Caki2 (cell line): ENCODE measurements around the gene IL20. TPM values are rescaled to one million over a fixed set of nuclear protein-coding genes. Genes with fewer than 3 reads are reported as not detected.
A peak's percentile ranks its signal among the peaks of the same experiment; 100 is the strongest.

Experiments used
- DNase-seq: peaks from one replicate; pipeline ENCODE4 v3.0.0-alpha.2; 2015; ENCODE audit warnings: low read depth
- in situ Hi-C: cut with HindIII; loops from 2 replicates; pipeline ENCODE4 v1.10.0; 2016; ENCODE audit warnings: low sequenced_read_pairs, low pct_unique_long_range_greater_than_20kb, mixed read lengths
- total RNA-seq: library from RNA; depleted of rRNA; stranded (reverse); fragments of >200 nt; shearing (Covaris generic); gene quantifications from 2 replicates; pipeline ENCODE4 v1.2.3, GENCODE V29; 2014; ENCODE audit warnings: low replicate concordance

The IL20 gene
- total RNA-seq, 1 experiment from 2014 or later: not detected

DNA sequence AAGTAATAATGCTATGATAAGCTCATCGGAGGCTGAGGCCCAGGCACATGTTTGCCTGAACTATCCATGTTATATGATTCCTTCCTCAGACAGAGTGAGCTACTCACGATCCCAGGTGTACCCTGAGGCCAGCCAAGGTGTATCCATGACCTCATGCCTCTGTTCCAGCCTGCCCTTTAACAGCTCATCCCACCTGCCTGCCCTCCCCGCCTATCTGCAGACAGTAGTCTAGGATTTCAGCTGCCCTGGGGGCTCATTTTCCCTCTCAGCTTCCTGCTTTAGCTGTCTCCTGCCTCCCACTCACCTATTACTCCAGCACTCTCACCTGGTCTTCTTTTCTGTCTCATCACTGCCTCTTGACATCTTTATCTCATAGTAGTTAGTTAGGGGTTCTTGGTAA lies 29.9 kb downstream of the IL20 start:
- in situ Hi-C loops: no loop called here
- no peak for DNase-seq

GRCh38 chr1:206895837-206896242 lies 30.4 kb downstream of the IL20 start:
- no peak for DNase-seq
- in situ Hi-C loops: no loop called here

DNA sequence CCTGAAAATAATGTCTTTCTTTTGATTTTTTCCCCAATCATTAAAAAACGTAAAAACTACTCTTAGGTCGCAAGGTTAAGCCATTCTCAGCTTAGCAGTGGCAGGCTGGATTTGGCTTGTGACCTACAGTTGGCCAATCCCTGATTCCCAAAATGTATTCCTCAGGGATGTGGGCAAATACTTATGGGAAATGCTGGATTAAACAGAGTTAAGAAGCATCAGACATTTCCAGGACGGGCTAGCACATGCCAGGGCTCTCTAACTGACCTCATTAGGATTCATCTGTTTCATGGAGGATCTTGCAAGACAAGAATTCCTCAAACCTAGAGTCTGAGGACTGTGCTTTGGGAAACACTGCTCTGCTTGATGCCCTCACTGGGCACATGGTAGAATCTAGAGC lies 30.8 kb downstream of the IL20 start:
- in situ Hi-C loops: no loop called here
- DNase-seq: no peak

GRCh38 chr1:206897175-206897574 lies 31.8 kb downstream of the IL20 start, which contains the start of gene IL24:
TSS of gene IL24 (plus strand) at chr1:206897443. CDS start at chr1:206897833, 390 bp downstream.
- in situ Hi-C loops: no loop called here
- no peak for DNase-seq

DNA sequence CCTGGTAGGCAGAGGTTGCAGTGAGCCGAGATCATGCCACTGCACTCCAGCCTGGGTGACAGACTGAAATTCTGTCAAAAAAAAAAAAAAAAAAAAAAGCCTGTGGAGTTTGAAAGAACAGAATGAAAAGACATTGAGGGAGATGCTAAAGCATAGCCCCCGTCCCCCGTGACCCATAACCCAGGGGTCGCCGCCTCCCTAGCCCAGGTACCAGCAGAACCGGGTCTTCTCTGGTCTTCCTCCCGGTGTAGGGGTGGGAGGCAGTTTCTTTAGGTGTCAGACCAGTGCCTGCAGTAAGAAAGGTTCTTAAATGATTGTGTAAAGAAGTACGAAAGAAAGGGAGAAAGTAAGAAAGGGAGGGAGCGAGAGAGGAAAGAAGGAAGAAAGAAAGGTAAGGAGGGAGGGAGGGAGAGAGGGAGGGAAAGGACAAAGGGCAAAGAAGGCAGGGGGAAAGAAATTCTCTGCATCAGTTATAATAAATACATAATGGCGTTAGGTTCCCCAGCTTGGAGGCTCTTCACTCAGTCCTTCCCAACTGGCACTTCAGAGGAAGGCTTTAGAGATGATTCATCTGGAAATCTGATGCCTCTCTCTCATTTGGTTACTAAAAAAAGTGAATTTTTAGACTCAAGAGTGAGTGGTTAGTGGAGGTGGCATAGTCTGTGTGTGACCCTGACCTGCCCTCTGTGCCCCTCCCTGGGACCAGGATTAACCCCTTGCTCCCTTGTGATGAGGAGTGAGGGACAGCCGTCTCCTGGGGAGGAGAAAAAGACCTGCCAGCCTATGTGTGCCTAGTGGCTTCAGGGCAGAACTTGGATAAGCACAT lies 32.9 kb downstream of the IL20 start:
- in situ Hi-C loops: no loop called here
- DNase-seq: no peak

DNA sequence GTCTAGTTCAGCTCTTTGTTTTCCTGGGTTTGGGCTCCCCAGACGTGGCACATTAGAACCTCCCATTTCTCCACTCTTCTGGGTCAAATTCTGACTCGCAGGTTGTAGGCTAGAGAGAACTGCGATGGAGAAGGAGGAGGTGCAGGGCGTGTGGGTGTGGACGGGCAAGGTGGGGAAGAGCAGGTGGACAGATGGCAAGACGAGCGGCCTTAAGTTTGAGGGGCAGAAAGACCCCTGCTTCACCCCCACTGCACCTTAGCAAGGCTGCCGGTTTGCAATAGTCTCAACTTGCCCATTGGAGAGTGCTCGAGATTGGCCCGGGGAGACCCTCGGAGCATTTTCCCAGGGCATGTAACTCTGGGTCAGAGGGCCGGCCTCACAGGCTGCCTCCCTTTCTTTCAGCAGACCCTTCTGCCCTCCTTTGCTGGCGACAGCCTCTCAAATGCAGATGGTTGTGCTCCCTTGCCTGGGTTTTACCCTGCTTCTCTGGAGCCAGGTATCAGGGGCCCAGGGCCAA lies 33.5 kb downstream of the IL20 start:
- DNase-seq: no peak
- in situ Hi-C loops: no loop called here

DNA sequence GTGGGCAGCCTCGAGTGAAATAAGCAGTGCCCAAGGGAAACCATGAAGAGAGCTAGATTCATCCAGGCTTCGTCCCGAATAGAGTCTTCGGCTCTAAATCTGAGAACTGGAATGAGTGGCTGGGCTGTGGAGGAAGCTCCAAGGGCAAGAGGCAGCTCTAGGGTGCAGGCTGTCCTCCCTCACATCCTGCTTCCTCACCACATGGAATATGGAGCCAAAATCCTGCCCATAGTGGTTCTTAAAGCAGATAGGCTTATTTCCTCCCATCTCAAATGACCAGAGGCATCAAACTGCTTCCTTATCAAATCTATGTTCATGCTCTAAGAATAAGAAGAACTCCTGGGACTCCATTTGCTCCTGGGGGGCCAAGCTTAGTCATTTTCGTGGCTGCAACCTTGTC lies 34.3 kb downstream of the IL20 start:
- no peak for DNase-seq
- in situ Hi-C loops: no loop called here

- no peak for DNase-seq
- in situ Hi-C loops: no loop called here
Measured at GRCh38 chr1:206900149-206900548, 34.7 kb downstream of the IL20 start.

DNA sequence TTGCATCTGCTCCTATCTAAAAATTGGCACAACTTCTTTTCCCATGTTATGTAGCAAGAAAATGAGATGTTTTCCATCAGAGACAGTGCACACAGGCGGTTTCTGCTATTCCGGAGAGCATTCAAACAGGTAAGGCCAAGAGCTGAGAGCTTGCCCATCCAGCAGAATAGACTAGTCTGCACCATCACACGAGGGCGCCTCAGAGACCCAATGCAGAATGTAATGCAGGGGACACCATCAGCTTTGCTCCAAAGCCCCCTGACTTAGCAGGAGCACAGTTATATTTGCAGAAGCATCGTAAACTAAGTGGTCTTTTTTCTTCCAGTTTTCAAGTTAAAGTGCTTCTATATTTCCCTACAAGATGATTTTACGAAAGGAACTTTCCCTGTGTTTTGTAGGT lies 36.5 kb downstream of the IL20 start:
- in situ Hi-C loops: no loop called here

GRCh38 chr1:206902702-206903101 lies 37.3 kb downstream of the IL20 start:
- DNase-seq: no peak
- in situ Hi-C loops: no loop called here

More for the DNA sequence above, 36.5 kb downstream of the IL20 start:
- DNase-seq: no peak

- DNase-seq: no peak
- in situ Hi-C loops: no loop called here
Measured at GRCh38 chr1:206903687-206904086, 38.3 kb downstream of the IL20 start.

DNA sequence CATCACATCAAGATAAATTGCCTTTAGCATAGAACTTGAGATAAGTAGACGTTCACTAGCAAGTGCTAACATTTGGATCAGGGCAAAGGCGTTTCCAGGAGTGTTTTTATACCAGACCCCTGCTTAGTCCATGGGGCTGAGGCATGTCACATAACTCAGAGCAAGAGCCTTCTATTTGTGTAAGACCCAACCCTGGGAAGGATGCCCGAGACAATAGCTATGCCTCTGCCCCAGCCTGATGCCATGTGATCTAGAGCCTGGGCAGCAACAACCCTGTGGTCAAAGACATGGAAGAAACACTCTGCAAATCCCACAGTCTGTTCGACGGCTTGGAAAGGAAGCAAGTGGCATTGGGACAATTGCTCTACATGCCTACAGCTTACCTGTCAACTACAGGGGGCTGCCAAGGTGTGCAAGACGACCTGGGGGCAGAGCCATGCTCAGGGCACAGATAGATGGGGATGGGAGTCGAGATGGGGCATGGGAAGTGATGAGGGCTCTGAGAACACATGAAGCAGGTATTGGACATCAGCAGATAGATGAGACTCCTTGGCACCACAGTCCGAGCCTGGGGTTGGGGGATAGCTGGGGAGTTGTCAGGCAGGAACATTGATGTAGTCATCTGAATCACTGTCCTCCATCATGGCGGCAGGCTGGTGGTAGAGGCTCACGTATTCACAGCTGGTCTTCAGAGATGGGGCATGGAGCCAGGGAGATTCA lies 39.2 kb downstream of the IL20 start:
- DNase-seq: no peak
- in situ Hi-C loops: no loop called here

DNA sequence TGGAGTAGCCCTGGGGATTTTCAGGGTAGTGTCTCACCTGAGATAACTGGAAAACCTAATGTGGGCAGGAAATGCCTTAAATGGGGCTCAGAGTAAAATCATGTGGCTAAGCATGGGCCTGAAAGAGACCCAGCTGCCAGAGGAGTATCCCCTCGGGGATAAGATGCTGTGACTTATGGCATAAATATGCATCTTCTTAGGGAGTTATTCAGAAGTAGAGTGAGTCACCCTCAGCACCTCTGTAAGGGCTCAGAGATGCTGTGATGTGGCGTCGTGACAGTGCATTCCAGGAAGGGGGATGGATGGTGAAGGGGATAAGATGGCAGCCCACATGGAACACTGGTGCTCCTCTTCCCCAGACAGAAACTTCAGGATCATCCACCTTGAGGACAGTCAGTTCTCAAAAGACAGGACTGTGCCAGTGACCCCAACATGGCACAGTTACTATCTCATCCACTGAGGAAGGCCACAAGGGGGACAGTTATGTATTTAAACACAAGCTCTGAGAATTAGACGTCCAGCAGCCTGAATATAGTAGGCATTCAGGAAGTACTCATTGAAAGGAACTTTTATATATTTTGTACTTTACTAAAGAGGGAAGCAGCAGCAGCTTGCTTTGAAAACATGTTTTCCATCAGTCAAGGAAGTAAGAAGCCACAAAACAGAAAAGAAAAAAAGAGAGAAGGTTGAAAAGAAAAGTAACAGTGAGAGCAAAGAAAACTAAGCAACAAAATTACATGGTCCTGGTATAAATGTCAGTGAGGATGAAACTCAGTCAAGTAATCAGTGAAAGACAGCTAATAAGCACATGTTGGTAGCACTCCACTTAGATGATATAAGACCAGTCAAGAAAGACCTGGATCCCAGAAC lies 40.1 kb downstream of the IL20 start:
- in situ Hi-C loops: no loop called here

DNA sequence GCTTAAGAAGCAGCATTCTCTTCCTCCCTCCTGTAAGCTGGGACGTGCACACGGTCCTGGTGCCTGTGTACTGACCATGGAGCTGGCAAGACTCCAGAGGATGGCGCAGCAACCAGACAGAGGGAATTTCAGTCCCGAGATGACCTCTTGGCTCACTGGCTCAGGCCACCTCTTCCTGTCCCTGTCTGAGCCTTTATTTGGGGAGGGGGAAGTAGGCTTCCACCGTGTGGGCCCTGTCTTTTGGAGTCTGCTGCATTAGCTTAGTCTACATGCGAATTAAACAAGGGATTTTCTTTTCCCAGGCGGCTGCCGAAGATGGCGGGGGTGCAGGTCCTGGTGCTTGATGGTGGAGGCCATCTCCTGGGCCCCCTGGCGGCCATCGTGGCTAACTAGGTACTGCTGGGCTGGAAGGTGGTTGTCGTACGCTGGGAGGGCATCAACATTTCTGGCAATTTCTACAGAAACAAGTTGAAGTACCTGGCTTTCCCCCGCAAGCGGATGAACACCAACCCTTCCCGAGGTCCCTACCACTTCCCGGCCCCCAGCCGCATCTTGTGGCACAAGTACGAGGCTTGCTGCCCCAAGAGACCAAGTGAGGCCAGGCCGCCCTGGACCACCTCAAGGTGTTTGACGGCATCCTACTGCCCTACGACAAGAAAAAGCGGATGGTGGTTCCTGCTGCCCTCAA lies 42.0 kb downstream of the IL20 start:
- no peak for DNase-seq
- in situ Hi-C loops: no loop called here

More for the DNA sequence above, 40.1 kb downstream of the IL20 start:
- DNase-seq: peak; percentile 67

DNA sequence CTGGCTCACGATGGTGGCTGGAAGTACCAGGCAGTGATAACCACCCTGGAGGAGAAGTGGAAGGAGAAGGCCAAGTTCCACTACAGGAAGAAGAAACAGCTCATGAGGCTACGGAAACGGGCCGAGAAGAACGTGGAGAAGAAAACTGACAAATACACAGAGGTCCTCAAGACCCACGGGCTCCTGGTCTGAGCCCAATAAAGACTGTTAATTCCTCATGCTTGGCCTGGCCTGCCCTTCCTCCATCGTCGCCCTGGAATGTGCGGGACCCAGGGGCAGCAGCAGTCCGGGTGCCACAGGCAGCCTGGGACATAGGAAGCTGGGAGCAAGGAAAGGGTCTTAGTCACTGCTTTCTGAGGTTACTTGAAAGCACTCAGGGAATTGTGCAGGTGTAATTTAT lies 42.6 kb downstream of the IL20 start:
- DNase-seq: no peak
- in situ Hi-C loops: no loop called here

DNA sequence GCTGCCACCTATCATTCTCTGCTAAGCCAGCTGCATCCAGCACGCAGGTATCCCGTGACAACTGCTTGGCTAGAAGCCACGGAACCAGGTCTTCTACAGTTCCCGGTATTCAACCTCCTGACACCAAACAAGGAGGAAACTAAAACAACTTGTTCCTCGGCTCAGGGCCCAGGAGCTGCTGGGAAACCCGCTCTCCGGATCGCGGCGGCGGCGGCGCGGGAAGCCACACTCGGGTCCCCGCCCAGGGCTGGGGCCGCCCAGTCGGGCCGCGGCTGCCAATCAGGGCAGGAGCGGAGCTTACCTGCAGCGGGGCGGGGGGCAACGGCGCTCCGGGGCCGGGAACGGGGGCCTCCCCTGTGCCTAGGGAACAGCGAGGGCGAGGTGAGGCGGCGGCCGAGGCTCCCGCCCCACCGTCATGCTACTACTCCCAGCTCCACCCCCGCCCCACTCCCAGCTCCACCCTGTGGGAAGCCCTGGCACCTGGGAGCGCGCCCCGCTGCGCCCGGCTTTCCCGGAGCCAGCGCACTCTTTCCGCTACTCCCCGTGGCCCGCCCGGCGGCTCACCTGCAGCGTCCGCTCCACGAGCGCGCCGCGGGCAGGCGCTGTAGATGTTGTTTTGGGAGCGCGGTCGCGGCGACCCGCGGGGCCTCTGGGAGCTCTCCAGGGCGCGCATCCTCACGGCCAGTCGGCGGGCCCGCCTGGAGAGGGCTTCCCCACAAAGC lies 43.9 kb downstream of the IL20 start:
- in situ Hi-C loops: no loop called here
- DNase-seq: peak; percentile 41

- in situ Hi-C loops: no loop called here
- no peak for DNase-seq
Measured at GRCh38 chr1:206909883-206910318, 44.5 kb downstream of the IL20 start.
